Measurements from ENCODE around the gene HHATL. TPM values are rescaled to one million over a fixed set of nuclear protein-coding genes. Genes with fewer than 3 reads are reported as not detected.

HHATL gene
- total RNA-seq, 4 donors from 2014 or later, result 0.23 to 1.2 TPM; not detected in 2

DNA sequence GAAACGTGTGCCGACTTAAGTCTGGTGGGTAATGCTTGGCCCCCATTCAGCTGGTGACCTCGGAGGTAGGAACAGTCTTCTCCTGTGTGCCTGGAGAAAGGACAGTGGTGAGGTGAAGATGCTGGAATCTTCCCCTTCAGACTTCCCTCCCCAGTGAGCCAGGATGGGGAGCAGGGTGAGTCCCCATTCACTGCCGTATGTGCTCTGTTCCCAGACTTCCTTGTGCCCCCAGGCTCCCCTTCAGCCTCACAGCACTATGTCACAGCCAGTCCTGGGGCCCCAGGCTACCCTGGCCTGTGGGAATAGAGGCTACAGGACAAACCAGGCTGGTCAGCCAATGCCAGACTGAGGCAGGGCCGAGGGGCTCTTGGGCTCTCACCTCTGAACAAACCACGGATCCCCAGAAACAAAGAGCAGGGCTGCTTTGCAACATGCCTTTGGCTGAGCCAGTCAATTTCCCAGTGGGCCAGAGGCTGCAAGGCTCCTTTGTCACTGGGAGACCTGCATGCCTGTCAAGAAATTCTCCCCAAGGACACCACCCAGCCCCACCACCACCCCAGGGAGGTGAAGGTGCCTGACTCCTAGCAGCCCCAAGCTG is 31.8 kb upstream of the HHATL start:
- no CpG with 5 or more reads among the region's 6 CpGs for WGBS, 2 donors (ENCODE audit: low coverage in 1 of 2)
- peaks cover 0 to 7% (median 0%) of the 10 kb centered on the region in 3 donors for H3K4me1 ChIP-seq

DNA sequence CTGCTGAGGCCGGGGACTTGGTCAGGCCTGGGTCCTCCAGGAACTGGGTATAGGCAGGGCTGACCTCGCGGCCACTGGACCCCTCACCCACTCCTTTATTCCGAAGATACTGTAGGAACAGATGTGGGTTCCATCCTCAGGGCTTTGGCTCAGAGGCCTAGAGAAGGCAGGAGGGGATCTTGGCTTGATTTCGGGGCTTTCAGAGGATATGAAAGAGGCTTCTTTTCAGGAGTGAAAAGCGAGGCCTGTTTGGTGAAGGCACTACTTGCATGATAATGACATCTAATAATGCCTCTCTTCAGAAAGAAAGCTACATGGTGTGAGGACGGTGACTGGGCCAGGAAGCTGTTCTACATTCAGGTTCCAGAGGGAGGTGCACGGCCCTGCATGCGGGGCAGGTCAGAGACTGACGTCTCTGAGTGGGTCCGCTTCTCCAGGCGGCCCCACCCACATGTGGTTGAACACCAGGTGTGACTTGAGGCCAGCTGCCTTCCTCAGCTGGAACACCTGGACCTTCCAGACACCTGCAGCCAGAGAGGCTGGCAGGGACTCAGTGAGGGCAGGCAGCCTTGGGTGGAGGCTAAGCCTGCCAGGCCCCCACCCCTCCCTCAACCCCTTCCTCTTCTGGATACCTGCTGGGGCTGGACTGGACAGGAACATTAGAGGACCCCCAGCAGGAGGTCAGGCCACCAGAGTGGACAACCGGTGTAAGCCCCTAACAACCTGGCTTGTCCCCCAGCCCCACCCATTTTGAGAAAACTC is 31.1 kb upstream of the HHATL start:
- WGBS, 2 donors (ENCODE audit: low coverage in 1 of 2), result 68% methylated on average over 8 of the region's 13 CpGs; no CpG with 5 or more reads in 1 of the 2 donors
- no peak for TF ChIP-seq POLR2AphosphoS5 (IDR thresholded peaks at IDR 0.05)
- TF ChIP-seq POLR2A (IDR thresholded peaks at IDR 0.05), result no peak
- TF ChIP-seq EP300 (IDR thresholded peaks at IDR 0.05), result no peak
- TF ChIP-seq, protein P1, sequence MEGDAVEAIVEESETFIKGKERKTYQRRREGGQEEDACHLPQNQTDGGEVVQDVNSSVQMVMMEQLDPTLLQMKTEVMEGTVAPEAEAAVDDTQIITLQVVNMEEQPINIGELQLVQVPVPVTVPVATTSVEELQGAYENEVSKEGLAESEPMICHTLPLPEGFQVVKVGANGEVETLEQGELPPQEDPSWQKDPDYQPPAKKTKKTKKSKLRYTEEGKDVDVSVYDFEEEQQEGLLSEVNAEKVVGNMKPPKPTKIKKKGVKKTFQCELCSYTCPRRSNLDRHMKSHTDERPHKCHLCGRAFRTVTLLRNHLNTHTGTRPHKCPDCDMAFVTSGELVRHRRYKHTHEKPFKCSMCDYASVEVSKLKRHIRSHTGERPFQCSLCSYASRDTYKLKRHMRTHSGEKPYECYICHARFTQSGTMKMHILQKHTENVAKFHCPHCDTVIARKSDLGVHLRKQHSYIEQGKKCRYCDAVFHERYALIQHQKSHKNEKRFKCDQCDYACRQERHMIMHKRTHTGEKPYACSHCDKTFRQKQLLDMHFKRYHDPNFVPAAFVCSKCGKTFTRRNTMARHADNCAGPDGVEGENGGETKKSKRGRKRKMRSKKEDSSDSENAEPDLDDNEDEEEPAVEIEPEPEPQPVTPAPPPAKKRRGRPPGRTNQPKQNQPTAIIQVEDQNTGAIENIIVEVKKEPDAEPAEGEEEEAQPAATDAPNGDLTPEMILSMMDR (IDR thresholded peaks at IDR 0.05), result no peak
- H3K9me3 ChIP-seq, result no peaks in the 10 kb centered on the region
- ATAC-seq, result peak; percentile 12
- peak overlapping the region in 1 of 4 donors; percentile 44 for H3K27ac ChIP-seq
- no peaks in the 10 kb centered on the region for H3K27me3 ChIP-seq
- H3K4me3 ChIP-seq, result no peak overlapping the region
- no peaks in the 10 kb centered on the region for H3K36me3 ChIP-seq
- H3K4me1 ChIP-seq, result peaks cover 0 to 7% (median 0%) of the 10 kb centered on the region in 3 donors

More for the DNA sequence above, 31.8 kb upstream of the HHATL start:
- Histone ChIP-seq H3K9me3 (no peaks in the 10 kb centered on the region), H3K4me3 (no peak overlapping the region), H3K27me3 (no peaks in the 10 kb centered on the region), H3K36me3 (no peaks in the 10 kb centered on the region), H3K27ac (no peak overlapping the region)
- no peak for ATAC-seq
- TF ChIP-seq EP300 (IDR thresholded peaks at IDR 0.05) (no peak), POLR2AphosphoS5 (IDR thresholded peaks at IDR 0.05) (no peak), POLR2A (IDR thresholded peaks at IDR 0.05) (no peak)
- TF ChIP-seq, protein P1 (IDR thresholded peaks at IDR 0.05), result no peak

DNA sequence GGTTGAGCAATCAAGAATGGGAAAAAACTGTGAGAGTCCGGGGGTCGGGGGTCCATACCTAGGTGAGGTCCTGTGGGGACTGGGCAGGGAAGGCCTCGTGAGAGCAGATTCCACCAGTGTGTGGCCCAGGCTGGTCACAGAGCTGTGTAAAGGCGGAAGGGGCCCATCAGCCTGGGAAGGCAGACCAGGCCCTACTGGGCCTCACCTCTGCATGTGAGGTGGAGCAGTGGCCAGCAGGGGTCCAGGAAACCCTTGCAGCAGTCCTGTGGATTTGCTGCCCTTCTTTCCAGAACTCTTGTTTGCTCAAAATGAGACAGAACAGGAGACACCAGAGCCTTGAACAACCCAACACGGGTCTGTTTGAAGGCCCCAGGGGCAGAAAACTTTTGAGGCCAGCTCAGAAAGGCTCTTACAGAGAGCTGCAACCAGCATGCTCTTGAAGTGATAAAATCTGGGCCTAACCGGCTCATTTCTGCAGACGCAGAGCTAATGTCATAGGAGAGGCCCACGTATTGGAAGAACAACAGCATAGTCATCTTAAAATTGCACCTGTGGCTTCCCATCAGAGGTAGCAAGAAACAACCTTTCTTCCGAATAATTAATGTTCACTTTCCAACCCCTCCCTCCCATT is 30.3 kb upstream of the HHATL start:
- Histone ChIP-seq H3K9me3 (no peaks in the 10 kb centered on the region), H3K27me3 (no peaks in the 10 kb centered on the region), H3K36me3 (no peaks in the 10 kb centered on the region), H3K4me1 (peaks cover 0 to 10% (median 0%) of the 10 kb centered on the region in 3 donors), H3K4me3 (no peak overlapping the region), H3K27ac (peak overlapping the region in 2 of 4 donors; percentile 38 to 44)
- WGBS, 2 donors (ENCODE audit: low coverage in 1 of 2), result 93% methylated on average over 8 of the region's 9 CpGs; no CpG with 5 or more reads in 1 of the 2 donors
- no peak for ATAC-seq
- TF ChIP-seq, protein P1 (IDR thresholded peaks at IDR 0.05), result no peak
- no peak for TF ChIP-seq EP300 (IDR thresholded peaks at IDR 0.05)
- no peak for TF ChIP-seq POLR2AphosphoS5 (IDR thresholded peaks at IDR 0.05)
- no peak for TF ChIP-seq POLR2A (IDR thresholded peaks at IDR 0.05)

DNA sequence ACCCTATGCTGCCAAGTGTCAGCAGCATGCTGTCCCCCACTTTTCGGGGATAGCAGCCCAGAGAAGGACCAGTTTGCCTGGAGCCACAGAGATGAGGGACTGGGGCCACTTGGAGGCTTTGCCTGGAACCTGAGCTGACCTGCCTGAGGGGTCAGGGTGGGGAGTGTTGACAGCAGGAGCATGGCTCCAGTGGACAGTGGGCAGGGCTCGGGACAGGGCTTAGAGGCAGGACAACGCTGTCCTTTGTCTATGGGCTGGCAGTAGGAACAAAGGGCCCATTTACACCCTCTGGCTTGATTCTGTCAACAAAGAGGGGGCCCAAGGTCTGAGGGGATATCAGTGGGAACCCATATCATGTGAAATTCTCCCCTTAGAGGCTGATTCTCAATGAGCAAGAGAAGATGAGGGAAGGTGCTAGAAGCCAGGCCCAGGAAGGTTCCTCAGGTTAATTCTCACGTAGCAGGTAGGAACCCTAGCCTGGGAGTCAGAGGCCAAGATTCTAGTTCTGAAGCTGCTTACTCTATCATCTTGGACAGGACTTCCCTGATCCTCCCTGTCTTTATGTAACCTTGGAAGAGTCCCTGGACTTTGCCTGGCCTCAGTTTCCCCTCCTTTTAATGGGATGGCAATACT is 29.7 kb upstream of the HHATL start:
- H3K27ac ChIP-seq, result peak overlapping the region in 2 of 4 donors; percentile 45 to 65
- H3K36me3 ChIP-seq, result no peaks in the 10 kb centered on the region
- H3K4me1 ChIP-seq, result peaks cover 0 to 15% (median 0%) of the 10 kb centered on the region in 3 donors
- no peaks in the 10 kb centered on the region for H3K9me3 ChIP-seq
- WGBS, 2 donors (ENCODE audit: low coverage in 1 of 2), result 100% methylated on average over 1 of the region's 4 CpGs
- no peak for ATAC-seq
- TF ChIP-seq POLR2AphosphoS5 (IDR thresholded peaks at IDR 0.05) (no peak), POLR2A (IDR thresholded peaks at IDR 0.05) (no peak), EP300 (IDR thresholded peaks at IDR 0.05) (no peak)
- TF ChIP-seq, protein P1 (IDR thresholded peaks at IDR 0.05), result no peak
- no peak overlapping the region for H3K4me3 ChIP-seq
- H3K27me3 ChIP-seq, result no peaks in the 10 kb centered on the region
